ENCODE data around the gene ZMAT5.

The ZMAT5 gene

GRCh38 chr22:29751669-29752068 lies 15.1 kb downstream of the ZMAT5 start:
- no peak for DNase-seq

- no peak for DNase-seq
Measured at GRCh38 chr22:29750559-29751538, 16.0 kb downstream of the ZMAT5 start.

GRCh38 chr22:29750029-29750428 lies 16.8 kb downstream of the ZMAT5 start:
- DNase-seq = no peak

GRCh38 chr22:29748248-29748893 lies 18.4 kb downstream of the ZMAT5 start:
- DNase-seq = no peak

DNA sequence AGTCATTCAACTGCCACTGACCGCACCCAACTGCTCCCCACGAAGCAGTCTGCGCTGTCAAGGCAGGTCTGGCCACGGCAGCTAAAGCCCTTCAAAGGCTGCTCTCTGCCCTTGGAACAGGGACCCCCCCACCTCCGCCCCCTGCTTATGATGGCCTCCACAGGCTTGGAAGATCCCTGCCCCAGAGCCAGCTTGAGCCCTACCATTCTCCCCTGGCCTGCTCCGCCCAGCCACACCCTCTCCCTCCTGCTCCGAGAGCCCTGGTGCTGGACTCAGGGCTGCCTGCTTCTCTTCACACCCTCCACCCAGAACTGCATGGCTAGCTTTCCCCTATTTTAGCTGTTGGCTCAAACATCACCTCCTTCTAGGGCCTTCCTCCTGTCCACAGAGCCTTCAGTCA lies 19.0 kb downstream of the ZMAT5 start:
- no peak for DNase-seq

DNA sequence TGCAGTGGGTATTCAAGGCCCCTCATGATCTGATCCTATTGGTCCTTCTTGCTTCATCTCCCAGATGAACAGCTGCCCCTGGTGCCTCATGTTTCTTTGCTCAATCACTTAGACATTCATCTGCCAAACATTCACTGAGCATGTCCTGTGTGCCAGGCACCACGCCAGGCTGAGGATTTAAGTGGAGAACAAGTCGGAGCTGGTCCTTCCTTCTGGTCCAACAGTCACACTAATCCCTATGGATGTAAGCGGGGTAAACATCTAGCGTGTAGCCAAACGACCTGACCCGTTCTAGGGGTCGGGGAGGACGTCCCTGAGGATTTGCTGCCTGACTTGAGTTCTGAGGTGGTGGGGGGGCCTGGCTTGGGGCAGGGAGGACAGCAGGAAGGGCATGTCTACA lies 21.9 kb downstream of the ZMAT5 start:
- no peak for DNase-seq

GRCh38 chr22:29742326-29742725 lies 24.5 kb downstream of the ZMAT5 start:
- DNase-seq = no peak

- DNase-seq = no peak
Measured at GRCh38 chr22:29741926-29742325, 24.9 kb downstream of the ZMAT5 start.

DNA sequence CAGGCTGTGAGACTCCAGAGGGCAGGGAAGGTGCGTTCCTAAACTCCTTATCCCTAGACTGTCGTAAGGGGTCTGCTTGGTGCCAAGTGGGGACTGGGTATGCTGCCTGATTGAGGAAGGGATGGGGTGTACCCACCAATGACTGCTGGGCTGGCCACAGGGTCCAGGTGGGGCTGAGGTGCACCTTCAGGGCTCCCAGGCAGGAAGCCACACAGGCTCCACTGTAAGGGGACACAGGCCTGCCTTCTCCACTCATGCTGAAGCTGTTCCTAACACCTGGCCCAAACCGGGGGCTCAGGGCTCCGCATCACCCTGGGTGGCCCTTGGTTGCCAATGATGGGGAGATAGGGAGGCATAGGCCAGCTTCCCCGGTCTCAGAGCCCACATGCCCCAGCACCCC lies 26.6 kb downstream of the ZMAT5 start:
- DNase-seq = no peak

- no peak for DNase-seq
Measured at GRCh38 chr22:29739346-29739875, 27.4 kb downstream of the ZMAT5 start.

- no peak for DNase-seq
Measured at GRCh38 chr22:29738118-29738815, 28.5 kb downstream of the ZMAT5 start.

- no peak for DNase-seq
Measured at GRCh38 chr22:29737251-29738117, 29.3 kb downstream of the ZMAT5 start.

DNA sequence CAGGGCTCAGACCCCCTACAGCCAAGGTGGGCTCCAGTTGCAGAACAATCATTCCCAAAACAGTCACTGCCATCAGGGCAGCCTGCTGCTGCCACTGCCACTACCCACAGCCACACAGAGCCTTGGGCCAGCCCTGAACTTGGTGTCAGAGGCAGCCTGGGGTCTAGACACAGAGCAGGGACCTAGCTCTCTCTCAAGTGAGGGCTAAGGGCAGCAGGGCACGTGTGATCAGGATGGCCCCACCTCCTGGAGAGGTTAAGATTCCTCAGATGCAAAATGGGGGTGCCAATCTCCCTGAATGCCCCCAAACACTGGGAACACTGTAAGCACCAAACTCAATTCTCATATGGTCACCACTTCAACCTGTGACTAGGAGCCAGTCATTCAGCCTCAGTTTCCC lies 31.4 kb downstream of the ZMAT5 start:
- no peak for DNase-seq

- no peak for DNase-seq
Measured at GRCh38 chr22:29734838-29735237, 32.0 kb downstream of the ZMAT5 start.

GRCh38 chr22:29734406-29734805 lies 32.4 kb downstream of the ZMAT5 start:
- no peak for DNase-seq

- DNase-seq = no peak
Measured at GRCh38 chr22:29733362-29734201, 33.2 kb downstream of the ZMAT5 start.

DNA sequence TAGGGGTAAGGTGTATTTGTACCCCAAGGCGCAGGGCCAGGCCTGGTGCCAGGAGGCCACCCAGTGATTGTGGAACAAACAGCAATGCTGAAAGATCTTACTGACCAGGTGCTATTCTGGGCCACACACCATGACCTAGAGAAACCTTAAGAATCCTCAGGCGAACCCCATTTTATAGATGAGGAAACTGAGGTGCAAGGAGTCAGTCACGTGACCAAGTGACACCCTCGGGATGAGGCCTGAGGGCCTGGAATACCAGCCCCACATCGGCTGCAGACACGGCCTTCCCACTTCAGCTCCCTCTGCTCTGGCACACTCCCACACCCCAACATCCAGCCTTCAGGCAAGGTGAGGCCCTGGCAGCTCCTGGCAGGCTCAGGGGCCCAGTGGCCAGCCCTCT lies 33.9 kb downstream of the ZMAT5 start:
- DNase-seq = no peak

DNA sequence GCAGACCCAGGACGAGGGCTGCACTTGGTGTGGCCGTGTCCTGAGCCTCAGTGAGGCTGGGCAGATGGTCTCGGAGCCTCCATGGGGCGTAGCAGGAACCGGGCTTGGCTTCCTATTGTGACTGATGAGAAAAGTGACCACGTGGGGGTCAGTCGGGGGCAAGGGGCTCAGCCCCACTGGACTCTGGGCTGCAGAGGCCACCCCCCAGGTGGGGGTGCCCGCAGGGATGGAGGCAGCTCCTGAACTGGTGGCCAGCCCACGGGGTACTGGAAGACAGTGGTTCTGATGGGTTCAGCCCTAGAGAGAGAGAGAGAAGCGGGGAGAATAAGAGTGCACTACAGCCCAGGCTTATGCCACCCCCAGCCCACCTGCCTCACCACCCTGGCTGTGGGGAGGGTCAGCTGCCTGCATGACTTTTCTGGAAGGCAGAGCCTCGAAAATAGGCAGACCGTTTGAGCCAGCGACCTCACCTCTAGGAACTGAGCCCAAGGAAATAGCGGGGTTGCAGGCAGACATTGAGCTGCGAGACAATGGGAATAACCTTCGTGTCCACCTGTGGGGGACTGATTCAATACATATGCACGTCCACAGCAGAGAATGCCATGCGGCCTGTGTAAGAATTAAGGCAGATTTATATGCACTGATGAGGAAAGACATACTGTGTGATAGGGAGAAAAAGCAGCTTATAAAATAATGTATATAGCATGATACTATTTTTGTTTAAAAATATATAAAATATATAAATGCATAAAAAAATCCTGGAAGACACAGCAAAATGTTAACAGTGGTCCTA lies 35.6 kb downstream of the ZMAT5 start:
- no peak for DNase-seq

DNA sequence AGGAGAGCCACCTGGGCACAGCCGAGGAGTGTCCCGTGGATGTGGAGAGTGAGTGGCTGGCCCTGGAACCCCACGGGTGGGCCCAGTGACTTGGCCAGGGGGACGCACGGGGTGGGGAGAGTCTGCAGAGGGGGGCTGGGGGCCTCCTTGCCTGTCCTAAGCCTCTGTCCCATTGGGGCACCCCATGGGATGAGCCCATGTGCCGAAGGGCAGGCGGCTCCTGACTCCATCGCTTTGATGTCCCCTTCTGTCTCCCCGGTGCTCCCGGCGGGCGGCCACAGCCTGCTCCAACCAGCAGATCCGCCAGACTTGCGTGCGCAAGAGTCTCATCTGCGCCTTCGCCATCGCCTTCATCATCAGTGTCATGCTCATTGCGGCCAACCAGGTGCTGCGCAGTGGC lies 37.6 kb downstream of the ZMAT5 start:
- no peak for DNase-seq

DNA sequence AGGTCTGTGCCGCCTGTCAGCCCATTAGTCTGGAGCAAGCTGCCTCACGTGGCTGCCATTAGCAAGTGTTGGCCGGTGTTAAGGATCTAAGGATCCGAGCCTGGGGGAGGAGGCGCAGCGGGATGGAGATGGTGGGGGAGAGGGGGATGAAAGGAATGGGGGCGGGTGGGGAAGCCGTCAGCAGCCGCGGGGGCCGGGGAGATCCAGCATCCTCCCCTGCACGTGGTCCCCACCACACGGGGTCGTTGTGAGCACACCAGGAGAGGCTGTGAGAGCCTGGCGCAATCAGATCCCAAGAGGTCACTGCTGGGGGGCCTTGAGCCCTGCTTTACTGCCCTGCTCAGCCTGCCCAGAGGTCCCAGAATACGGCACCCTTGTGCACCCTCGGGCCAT lies 39.7 kb downstream of the ZMAT5 start:
- no peak for DNase-seq
